Kidney (tissue), 22 donors: ENCODE measurements around the gene ERRFI1. TPM values are rescaled to one million over a fixed set of nuclear protein-coding genes. Genes with fewer than 3 reads are reported as not detected.
A peak's percentile ranks its signal among the peaks of the same experiment; 100 is the strongest.

Source experiments
- DNase-seq, 5 donors: peaks; one replicate each; pipeline ENCODE4 v3.0.0-alpha.2; 2013 to 2020
- FAIRE-seq: peaks from 2 replicates; lab custom pipeline; 2012; peaks lifted over from hg19 to GRCh38; lab: Jason Lieb, UNC
- H3K27ac ChIP-seq, 2 donors: one replicate each; pipeline ENCODE4 v1.7.0; 2013; ENCODE audit warnings: low read depth in 2 of 2, low read length in 2 of 2, inconsistent platforms in 1 of 2
- H3K27me3 ChIP-seq: one replicate; pipeline ENCODE4 v1.7.1; 2013; ENCODE audit warnings: low read length, inconsistent platforms; ENCODE audit not compliant: control insufficient read depth, insufficient read depth
- H3K36me3 ChIP-seq, 3 donors: one replicate each; pipeline versions ENCODE4 v1.7.0 to v1.7.1; 2013; ENCODE audit warnings: low read length in 3 of 3, control low read depth in 1 of 3, inconsistent platforms in 1 of 3; ENCODE audit not compliant: insufficient read depth in 3 of 3, control insufficient read depth in 2 of 3
- H3K4me1 ChIP-seq, 3 donors: one replicate each; pipeline versions ENCODE4 v1.7.0 to v1.7.1; 2013; ENCODE audit warnings: low read length in 3 of 3, inconsistent platforms in 1 of 3, low read depth in 1 of 3; ENCODE audit not compliant: control insufficient read depth in 2 of 3, insufficient read depth in 2 of 3
- H3K4me3 ChIP-seq, 3 donors: one replicate each; pipeline versions ENCODE4 v1.7.0 to v1.8.1; 2013; ENCODE audit warnings: low read length in 3 of 3, control low read depth in 1 of 3, inconsistent platforms in 1 of 3
- H3K9ac ChIP-seq, 3 donors: one replicate each; pipeline versions ENCODE4 v1.7.0 to v1.7.1; 2013; ENCODE audit warnings: low read length in 3 of 3, control low read depth in 1 of 3, inconsistent platforms in 1 of 3
- H3K9me3 ChIP-seq, 3 donors: one replicate each; pipeline versions ENCODE4 v1.7.0 to v1.7.1; 2013; ENCODE audit warnings: low read length in 3 of 3, control low read depth in 1 of 3, inconsistent platforms in 1 of 3; ENCODE audit not compliant: control insufficient read depth in 2 of 3, insufficient read depth in 1 of 3
- intact Hi-C: fragments of 100-400 bp; cut with DNase I; formaldehyde crosslinking; loops from one replicate; pipeline ENCODE4 v1.11.1; 2022
- long read RNA-seq, 10 donors: library from polyadenylated mRNA in 1 of 10; unstranded in 1 of 10; transcript quantifications; one replicate each; pipeline ENCODE4 v2.0.0 and lab custom pipeline, GENCODE V29; 2021 to 2026
- polyA plus RNA-seq: library from polyadenylated mRNA; stranded (reverse); fragments of 350-450 nt; fragmentation: Illumina TruSeq; extraction: RNeasy Lipid Tissue Mini Kit (QIAGEN cat#74804); gene quantifications from one replicate; pipeline ENCODE4 v1.2.3, GENCODE V29; 2014; ENCODE audit warnings: low read depth, low replicate concordance; ENCODE audit not compliant: insufficient read depth
- total RNA-seq: library from RNA; stranded (reverse); fragmentation: NEBNext Ultra II Directional; extraction: Animal tissue kit (Norgen Biotek cat#: 25700); gene quantifications from one replicate; pipeline ENCODE4 v1.2.1, GENCODE V29; 2021
- TF ChIP-seq, protein P1 (sequence below): IDR thresholded peaks from 3 replicates; pipeline ENCODE4 v1.5.1; 2012; ENCODE audit warnings: mild to moderate bottlenecking, moderate library complexity, borderline replicate concordance; ENCODE audit not compliant: insufficient read depth; ENCODE audit errors: extremely low read depth
- donor health status: control.
- donor health status: control.
- donor health status: control.
- donor health status: control.
- donor health status: control.
- donor health status: DM: yes; HTN: yes; CAD: no.
- donor health status: Normal renal cell carcinoma (clear cell type).

The ERRFI1 gene, protein sequence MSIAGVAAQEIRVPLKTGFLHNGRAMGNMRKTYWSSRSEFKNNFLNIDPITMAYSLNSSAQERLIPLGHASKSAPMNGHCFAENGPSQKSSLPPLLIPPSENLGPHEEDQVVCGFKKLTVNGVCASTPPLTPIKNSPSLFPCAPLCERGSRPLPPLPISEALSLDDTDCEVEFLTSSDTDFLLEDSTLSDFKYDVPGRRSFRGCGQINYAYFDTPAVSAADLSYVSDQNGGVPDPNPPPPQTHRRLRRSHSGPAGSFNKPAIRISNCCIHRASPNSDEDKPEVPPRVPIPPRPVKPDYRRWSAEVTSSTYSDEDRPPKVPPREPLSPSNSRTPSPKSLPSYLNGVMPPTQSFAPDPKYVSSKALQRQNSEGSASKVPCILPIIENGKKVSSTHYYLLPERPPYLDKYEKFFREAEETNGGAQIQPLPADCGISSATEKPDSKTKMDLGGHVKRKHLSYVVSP
- total RNA-seq, result 71.3 TPM
- 25.0 TPM for polyA plus RNA-seq
- long read RNA-seq, donor 1, transcript ERRFI1-201 (4 exons, 3,104 nt), result major isoform, 5 of 6 reads
- long read RNA-seq, donor 1, partial matches to known transcripts, result 0 of 6 reads
- long read RNA-seq, donor 1, other reads (novel, unspliced or antisense), result 0 of 6 reads
- long read RNA-seq, donor 2, partial matches to known transcripts, result 0 of 2 reads
- long read RNA-seq, donor 2, other reads (novel, unspliced or antisense), result 0 of 2 reads
- long read RNA-seq, donor 3, transcript ERRFI1-201 (4 exons, 3,104 nt), result major isoform, 6 of 7 reads
- long read RNA-seq, donor 3, partial matches to known transcripts, result 0 of 7 reads
- long read RNA-seq, donor 3, other reads (novel, unspliced or antisense), result 0 of 7 reads
- long read RNA-seq, donor 4, partial matches to known transcripts, result 0 of 4 reads
- long read RNA-seq, donor 4, other reads (novel, unspliced or antisense), result 0 of 4 reads
- long read RNA-seq, donor 5, result 0 reads
- long read RNA-seq, donor 6, partial matches to known transcripts, result 0 of 1 reads
- long read RNA-seq, donor 6, other reads (novel, unspliced or antisense), result 0 of 1 reads
- long read RNA-seq, donor 7, transcript ERRFI1-201 (4 exons, 3,104 nt), result major isoform, 15 of 34 reads
- long read RNA-seq, donor 7, partial matches to known transcripts, result 3 of 34 reads
- long read RNA-seq, donor 7, other reads (novel, unspliced or antisense), result 15 of 34 reads
- long read RNA-seq, donor 8, partial matches to known transcripts, result 0 of 2 reads
- long read RNA-seq, donor 8, other reads (novel, unspliced or antisense), result 0 of 2 reads
- long read RNA-seq, donor 9, partial matches to known transcripts, result 0 of 1 reads
- long read RNA-seq, donor 9, other reads (novel, unspliced or antisense), result 0 of 1 reads
- long read RNA-seq, donor 10, partial matches to known transcripts, result 5 of 9 reads
- long read RNA-seq, donor 10, other reads (novel, unspliced or antisense), result 0 of 9 reads

DNA sequence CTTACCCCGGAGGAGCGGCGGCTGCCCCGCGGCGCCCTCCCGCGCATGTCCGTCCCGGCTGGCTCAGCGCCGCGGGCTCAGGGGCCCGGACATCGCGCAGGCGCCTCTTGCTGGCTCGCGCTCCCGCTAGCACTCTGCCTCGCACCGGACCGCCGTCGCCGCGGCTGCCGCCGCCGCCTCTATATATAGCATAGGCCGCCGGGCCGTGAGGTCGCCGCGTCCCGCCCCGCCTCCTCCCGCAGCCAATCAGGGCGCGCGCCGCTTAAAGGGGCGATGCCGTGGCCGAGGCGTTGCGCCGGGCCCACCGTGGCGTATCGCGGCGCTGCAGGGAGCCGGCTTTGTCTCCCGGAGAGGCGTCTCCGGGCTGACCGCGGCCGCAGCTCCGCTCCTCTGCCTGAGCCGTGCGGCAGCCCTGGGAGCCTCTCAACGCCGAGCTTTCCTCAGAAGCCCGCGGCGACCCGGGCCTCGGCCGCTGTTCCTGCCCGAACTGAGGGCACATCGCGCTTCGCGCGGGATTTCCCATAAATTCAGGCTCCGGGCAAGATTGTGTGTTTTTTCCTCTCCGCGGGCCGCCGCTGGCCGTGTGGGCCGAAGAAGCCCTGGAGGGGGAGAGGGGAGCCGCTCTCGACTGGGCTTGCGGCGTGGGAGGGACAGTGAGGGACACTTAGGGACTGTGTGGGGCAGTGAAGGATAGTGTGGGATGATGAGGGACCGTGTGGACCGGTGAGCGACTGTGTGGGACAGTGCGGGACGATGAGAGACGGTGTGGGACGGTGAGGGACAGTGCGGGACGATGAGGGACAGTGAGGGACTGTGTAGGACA lies at the start of gene ERRFI1:
TSS of gene ERRFI1 (minus strand) at position 157 of the 823 bp plus-strand sequence. CDS start 10,690 bp downstream, outside the sequence.
- intact Hi-C loops, result no loop called here

DNA sequence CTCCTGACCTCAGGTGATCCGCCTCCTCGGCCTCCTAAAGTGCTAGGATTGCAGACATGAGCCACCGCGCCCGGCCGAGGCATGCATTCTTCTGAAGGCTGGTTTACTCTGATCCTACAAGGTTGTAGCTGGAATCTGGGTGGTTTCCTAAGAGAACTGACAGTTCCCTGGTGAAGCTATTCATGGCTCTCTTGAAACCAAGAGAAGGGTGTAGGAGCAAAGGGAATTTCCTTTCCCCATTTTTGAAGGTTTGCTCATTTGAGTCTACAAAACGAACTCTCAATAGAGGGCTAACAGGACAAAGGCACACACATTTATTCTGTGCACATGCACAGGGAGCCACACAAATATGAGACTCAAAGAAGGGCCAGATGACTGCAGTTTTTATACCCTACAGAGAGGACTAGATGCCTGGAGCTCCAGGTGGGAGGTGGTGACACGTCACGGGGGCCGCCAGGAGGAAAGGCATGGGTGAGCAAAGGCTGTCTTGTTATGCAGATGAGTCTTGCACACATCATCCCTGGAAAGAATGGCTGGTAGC lies 49.5 kb upstream of the ERRFI1 start:
- H3K27ac ChIP-seq, result no peak overlapping the region
- peak in 1 of 5 donors; percentile 18 for DNase-seq
- no peak overlapping the region for H3K4me3 ChIP-seq
- TF ChIP-seq, protein P1, sequence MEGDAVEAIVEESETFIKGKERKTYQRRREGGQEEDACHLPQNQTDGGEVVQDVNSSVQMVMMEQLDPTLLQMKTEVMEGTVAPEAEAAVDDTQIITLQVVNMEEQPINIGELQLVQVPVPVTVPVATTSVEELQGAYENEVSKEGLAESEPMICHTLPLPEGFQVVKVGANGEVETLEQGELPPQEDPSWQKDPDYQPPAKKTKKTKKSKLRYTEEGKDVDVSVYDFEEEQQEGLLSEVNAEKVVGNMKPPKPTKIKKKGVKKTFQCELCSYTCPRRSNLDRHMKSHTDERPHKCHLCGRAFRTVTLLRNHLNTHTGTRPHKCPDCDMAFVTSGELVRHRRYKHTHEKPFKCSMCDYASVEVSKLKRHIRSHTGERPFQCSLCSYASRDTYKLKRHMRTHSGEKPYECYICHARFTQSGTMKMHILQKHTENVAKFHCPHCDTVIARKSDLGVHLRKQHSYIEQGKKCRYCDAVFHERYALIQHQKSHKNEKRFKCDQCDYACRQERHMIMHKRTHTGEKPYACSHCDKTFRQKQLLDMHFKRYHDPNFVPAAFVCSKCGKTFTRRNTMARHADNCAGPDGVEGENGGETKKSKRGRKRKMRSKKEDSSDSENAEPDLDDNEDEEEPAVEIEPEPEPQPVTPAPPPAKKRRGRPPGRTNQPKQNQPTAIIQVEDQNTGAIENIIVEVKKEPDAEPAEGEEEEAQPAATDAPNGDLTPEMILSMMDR, result no peak
- no peaks in the 10 kb centered on the region for H3K27me3 ChIP-seq
- intact Hi-C loops, result no loop called here
- no peaks in the 10 kb centered on the region for H3K36me3 ChIP-seq
- no peak for FAIRE-seq
- no peak overlapping the region for H3K9ac ChIP-seq
- H3K9me3 ChIP-seq, result no peaks in the 10 kb centered on the region
- peaks cover 0 to 14% (median 10%) of the 10 kb centered on the region in 3 donors for H3K4me1 ChIP-seq

More for the DNA sequence above, at the start of gene ERRFI1:
- Histone ChIP-seq H3K27me3 (peaks cover 2% of the 10 kb centered on the region), H3K36me3 (peaks cover 0 to 11% (median 7%) of the 10 kb centered on the region in 3 donors), H3K9ac (peak within 1 kb of the TSS; percentile 63 to 87 (median 84)), H3K9me3 (no peaks in the 10 kb centered on the region), H3K4me1 (peaks cover 8 to 11% (median 10%) of the 10 kb centered on the region in 3 donors), H3K4me3 (peak within 1 kb of the TSS; percentile 68 to 97 (median 70)), H3K27ac (peak within 1 kb of the TSS; percentile 90 to 97)
- TF ChIP-seq, protein P1, result peak; percentile 21
- DNase-seq, result peak; percentile 95 to 99 (median 97)
- no peak for FAIRE-seq
